Uterus (tissue), 2 donors: ENCODE results near the gene TASOR2.

ENCODE experiments used
- POLR2A ChIP-seq, 2 donors: fragments of 450-650 bp; IDR thresholded peaks; one replicate each; pipeline ENCODE4 v1.6.1; 2016; ENCODE audit warnings: antibody characterized with exemption in 2 of 2, mild to moderate bottlenecking in 1 of 2, moderate library complexity in 1 of 2
- TF ChIP-seq, protein P1 (sequence below), 4 experiments: fragments of 200-600 bp in 2 of 4; fragments of 450-650 bp in 2 of 4; sonication (generic) in 2 of 4; IDR thresholded peaks; one replicate each; pipeline ENCODE4 v1.5.1; 2016 to 2019; ENCODE audit warnings: antibody characterized with exemption in 4 of 4, mild to moderate bottlenecking in 2 of 4, moderate library complexity in 1 of 4

DNA sequence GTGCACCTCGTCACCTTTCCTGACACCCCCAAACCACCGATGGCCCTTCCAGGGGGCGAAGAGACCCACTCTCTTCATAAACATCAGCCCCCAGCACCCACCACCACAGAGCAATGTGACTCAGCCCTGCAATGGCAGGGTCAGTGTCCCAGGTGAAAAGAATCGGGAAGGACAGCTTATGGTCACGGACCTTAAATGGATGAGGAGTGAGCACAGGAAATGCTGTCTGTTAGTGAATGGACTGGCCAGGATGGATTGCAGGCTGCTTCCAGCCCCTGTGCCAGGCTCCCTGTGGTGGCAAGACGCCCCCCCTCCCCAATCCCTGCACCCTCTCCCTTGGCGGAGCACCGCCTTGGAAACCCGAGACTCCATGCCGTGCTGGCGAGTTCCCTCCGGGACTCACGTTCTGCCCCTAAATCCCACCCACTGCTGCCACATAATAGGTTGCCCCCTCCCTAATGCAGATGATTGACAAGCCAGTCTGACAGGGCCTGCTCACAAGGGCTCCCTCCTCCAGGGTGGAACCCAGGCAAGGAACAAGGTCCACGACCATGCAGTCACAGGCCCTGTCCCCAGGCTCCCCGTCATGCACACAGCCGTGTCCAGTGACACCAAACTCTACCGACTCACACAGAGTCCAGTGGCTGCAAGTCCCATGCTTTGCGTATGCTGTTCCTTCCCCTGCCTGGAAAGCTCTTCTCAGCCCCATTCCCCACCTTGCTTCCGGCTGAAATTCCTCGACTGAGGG lies 25.6 kb upstream of the TASOR2 start:
- TF ChIP-seq, protein P1, sequence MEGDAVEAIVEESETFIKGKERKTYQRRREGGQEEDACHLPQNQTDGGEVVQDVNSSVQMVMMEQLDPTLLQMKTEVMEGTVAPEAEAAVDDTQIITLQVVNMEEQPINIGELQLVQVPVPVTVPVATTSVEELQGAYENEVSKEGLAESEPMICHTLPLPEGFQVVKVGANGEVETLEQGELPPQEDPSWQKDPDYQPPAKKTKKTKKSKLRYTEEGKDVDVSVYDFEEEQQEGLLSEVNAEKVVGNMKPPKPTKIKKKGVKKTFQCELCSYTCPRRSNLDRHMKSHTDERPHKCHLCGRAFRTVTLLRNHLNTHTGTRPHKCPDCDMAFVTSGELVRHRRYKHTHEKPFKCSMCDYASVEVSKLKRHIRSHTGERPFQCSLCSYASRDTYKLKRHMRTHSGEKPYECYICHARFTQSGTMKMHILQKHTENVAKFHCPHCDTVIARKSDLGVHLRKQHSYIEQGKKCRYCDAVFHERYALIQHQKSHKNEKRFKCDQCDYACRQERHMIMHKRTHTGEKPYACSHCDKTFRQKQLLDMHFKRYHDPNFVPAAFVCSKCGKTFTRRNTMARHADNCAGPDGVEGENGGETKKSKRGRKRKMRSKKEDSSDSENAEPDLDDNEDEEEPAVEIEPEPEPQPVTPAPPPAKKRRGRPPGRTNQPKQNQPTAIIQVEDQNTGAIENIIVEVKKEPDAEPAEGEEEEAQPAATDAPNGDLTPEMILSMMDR (IDR thresholded peaks at IDR 0.05), result no peak
- no peak for TF ChIP-seq POLR2A (IDR thresholded peaks at IDR 0.05)
